MCF 10A (cell line): Measurements from ENCODE around the gene CAMK2G. TPM values are rescaled to one million over a fixed set of nuclear protein-coding genes. Genes with fewer than 3 reads are reported as not detected.
"Not testable (repeated sequence)": the region's sequence is repeated elsewhere in the genome, so short reads cannot be mapped to it uniquely, and the experiment has no call there.

Experiments used
- BruUV-seq: library from RNA; stranded (reverse); fragments of 400-500 nt; replicated peaks from 2 replicates; lab custom pipeline; 2021; lab: Mats Ljungman, UMichigan
- CTCF ChIA-PET: fragments of 300-600 bp; sonication (Branson Sonifier 250); formaldehyde crosslinking; extraction: SDS; loops from one replicate; lab custom pipeline; 2021; ENCODE audit warnings: antibody characterized with exemption, inconsistent platforms; lab: Yijun Ruan, JAX
- POLR2A ChIA-PET: fragments of 300-600, 350-650 bp; sonication (Branson Sonifier 250); formaldehyde crosslinking; extraction: SDS; loops from one replicate; lab custom pipeline; 2020; ENCODE audit warnings: antibody characterized with exemption, inconsistent platforms; lab: Yijun Ruan, JAX
- DNase-seq: peaks from one replicate; pipeline ENCODE4 v3.0.0-alpha.2; 2018; ENCODE audit not compliant: unreplicated experiment
- H3K27ac Mint-ChIP-seq: one replicate; pipeline ENCODE4 v1.8.0; 2022; ENCODE audit warnings: mild to moderate bottlenecking, low read depth, mixed read lengths; ENCODE audit not compliant: unreplicated experiment
- H3K27me3 Mint-ChIP-seq: one replicate; pipeline ENCODE4 v1.8.0; 2022; ENCODE audit warnings: mixed read lengths; ENCODE audit not compliant: insufficient read depth, unreplicated experiment
- H3K36me3 Mint-ChIP-seq: one replicate; pipeline ENCODE4 v1.8.0; 2022; ENCODE audit warnings: mild to moderate bottlenecking, moderate library complexity, mixed read lengths; ENCODE audit not compliant: insufficient read depth, unreplicated experiment
- H3K4me1 Mint-ChIP-seq: one replicate; pipeline ENCODE4 v1.8.0; 2022; ENCODE audit warnings: mixed read lengths; ENCODE audit not compliant: insufficient read depth, unreplicated experiment
- H3K4me3 Mint-ChIP-seq: one replicate; pipeline ENCODE4 v1.8.0; 2022; ENCODE audit warnings: mild to moderate bottlenecking, moderate library complexity, mixed read lengths; ENCODE audit not compliant: unreplicated experiment
- H3K9me3 Mint-ChIP-seq: one replicate; pipeline ENCODE4 v1.8.0; 2022; ENCODE audit warnings: mixed read lengths; ENCODE audit not compliant: unreplicated experiment
- intact Hi-C: fragments of 100-400 bp; cut with micrococcal nuclease; formaldehyde crosslinking; loops from 2 replicates; pipeline ENCODE4 v1.14.1; 2022
- total RNA-seq: library from RNA; stranded (reverse); gene quantifications from 2 replicates; pipeline ENCODE4 v1.2.3, GENCODE V29; 2022
- TF ChIP-seq, protein P1 (sequence below): fragments of 200-600 bp; IDR thresholded peaks from one replicate; pipeline ENCODE4 v1.8.0; 2022; ENCODE audit warnings: antibody characterized with exemption, mild to moderate bottlenecking; ENCODE audit not compliant: unreplicated experiment

Gene CAMK2G
- total RNA-seq, 1 experiment from 2014 or later: 10.9 TPM

DNA sequence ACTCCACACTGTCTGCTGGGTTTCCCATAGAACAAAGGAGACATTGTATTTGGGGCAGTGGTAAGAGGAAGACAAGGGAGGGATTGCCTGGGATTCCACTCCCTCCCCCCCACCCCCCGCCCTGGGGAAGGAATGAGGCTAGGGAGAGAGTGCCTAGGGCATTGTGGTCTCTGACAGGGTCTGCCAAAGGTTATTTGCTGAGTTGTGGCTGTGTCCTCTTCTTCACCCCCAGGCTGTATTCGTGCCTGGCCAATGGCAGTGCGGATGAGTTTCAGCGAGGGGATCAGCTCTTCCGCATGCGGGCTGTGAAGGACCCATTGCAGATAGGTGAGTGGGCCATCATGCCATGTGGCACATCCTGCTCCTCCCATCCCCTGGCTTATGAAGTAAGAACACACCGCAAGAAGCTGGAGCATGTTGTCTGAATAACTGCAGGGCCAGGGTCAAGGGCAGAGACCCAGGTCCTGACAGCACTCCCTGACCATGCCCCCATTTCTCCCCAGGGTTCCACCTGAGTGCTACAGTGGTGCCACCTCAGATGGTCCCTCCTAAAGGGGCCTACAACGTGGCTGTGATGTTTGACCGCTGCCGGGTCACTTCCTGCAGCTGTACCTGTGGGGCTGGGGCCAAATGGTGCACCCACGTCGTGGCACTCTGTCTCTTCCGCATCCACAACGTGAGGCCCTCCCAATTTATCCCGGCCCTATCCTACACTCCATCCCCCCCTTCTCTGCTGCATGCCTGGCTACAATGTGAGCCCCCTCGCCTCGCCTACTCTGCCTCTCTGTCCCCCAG lies 85.3 kb downstream of the CAMK2G start:
- H3K27me3 Mint-ChIP-seq: no peaks in the 10 kb centered on the region
- H3K27ac Mint-ChIP-seq: no peak overlapping the region
- ChIA-PET CTCF (interaction anchor here (1.1 kb wide), 1 partner anchor 61 kb away, joined by 3 read pairs; no protein-coding TSS in a partner anchor), POLR2A (interaction anchor here (0.7 to 9.9 kb wide), 5 partner anchors 8 to 58 kb away, joined by 4 to 79 read pairs (median 4); partner anchors contain the start of gene CHCHD1)
- no TSS peak for BruUV-seq
- no peak for DNase-seq
- no peaks in the 10 kb centered on the region for H3K9me3 Mint-ChIP-seq
- intact Hi-C loops: no loop called here
- H3K4me1 Mint-ChIP-seq: no peaks in the 10 kb centered on the region
- H3K36me3 Mint-ChIP-seq: peaks cover 49% of the 10 kb centered on the region
- TF ChIP-seq, protein P1, sequence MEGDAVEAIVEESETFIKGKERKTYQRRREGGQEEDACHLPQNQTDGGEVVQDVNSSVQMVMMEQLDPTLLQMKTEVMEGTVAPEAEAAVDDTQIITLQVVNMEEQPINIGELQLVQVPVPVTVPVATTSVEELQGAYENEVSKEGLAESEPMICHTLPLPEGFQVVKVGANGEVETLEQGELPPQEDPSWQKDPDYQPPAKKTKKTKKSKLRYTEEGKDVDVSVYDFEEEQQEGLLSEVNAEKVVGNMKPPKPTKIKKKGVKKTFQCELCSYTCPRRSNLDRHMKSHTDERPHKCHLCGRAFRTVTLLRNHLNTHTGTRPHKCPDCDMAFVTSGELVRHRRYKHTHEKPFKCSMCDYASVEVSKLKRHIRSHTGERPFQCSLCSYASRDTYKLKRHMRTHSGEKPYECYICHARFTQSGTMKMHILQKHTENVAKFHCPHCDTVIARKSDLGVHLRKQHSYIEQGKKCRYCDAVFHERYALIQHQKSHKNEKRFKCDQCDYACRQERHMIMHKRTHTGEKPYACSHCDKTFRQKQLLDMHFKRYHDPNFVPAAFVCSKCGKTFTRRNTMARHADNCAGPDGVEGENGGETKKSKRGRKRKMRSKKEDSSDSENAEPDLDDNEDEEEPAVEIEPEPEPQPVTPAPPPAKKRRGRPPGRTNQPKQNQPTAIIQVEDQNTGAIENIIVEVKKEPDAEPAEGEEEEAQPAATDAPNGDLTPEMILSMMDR: no peak
- H3K4me3 Mint-ChIP-seq: no peak overlapping the region

GRCh38 chr10:73787031-73787800 lies 87.1 kb downstream of the CAMK2G start:
- H3K36me3 Mint-ChIP-seq: peaks cover 32% of the 10 kb centered on the region
- peak overlapping the region; percentile 78 for H3K4me3 Mint-ChIP-seq
- H3K27ac Mint-ChIP-seq, intact Hi-C loops, H3K9me3 Mint-ChIP-seq, H3K27me3 Mint-ChIP-seq, DNase-seq, BruUV-seq: not testable (repeated sequence)
- ChIA-PET CTCF (interaction anchor here (0.6 to 0.8 kb wide), 2 partner anchors 25 to 252 kb away, joined by 3 read pairs; no protein-coding TSS in a partner anchor), POLR2A (interaction anchor here (0.8 to 9.9 kb wide), 11 partner anchors 7 to 56 kb away, joined by 3 to 202 read pairs (median 8); partner anchors contain the start of gene SEC24C)
- H3K4me1 Mint-ChIP-seq: peaks cover 13% of the 10 kb centered on the region

GRCh38 chr10:73786512-73786885 lies 87.9 kb downstream of the CAMK2G start:
- DNase-seq: no peak
- Mint-ChIP-seq H3K27me3 (no peaks in the 10 kb centered on the region), H3K4me1 (peaks cover 18% of the 10 kb centered on the region), H3K27ac (peak overlapping the region; percentile 84), H3K4me3 (peak overlapping the region; percentile 78), H3K36me3 (peaks cover 35% of the 10 kb centered on the region), H3K9me3 (no peaks in the 10 kb centered on the region)
- ChIA-PET POLR2A (interaction anchor here (0.7 to 9.9 kb wide), 17 partner anchors 8 to 308 kb away, joined by 3 to 202 read pairs (median 5); partner anchors contain the start of genes CAMK2G and SEC24C), CTCF (interaction anchor here (0.8 to 1.4 kb wide), 3 partner anchors 21 to 33 kb away, joined by 3 to 4 read pairs (median 3); no protein-coding TSS in a partner anchor)
- TSS peak; percentile 26 for BruUV-seq
- TF ChIP-seq, protein P1: no peak
- intact Hi-C loops: no loop called here

- peak; percentile 20 for DNase-seq
- TF ChIP-seq, protein P1: no peak
Observed at GRCh38 chr10:73785721-73786511, 88.4 kb downstream of the CAMK2G start.

More at GRCh38 chr10:73785721-73786511, 88.4 kb downstream of the CAMK2G start:
- CTCF ChIA-PET: interaction anchor here (0.8 to 1.4 kb wide), 4 partner anchors 19 to 34 kb away, joined by 3 to 6 read pairs (median 4); no protein-coding TSS in a partner anchor
- POLR2A ChIA-PET: interaction anchor here (0.6 to 9.9 kb wide), 22 partner anchors 9 to 393 kb away, joined by 3 to 202 read pairs (median 4); partner anchors contain the start of genes CAMK2G and SEC24C
- peak overlapping the region; percentile 78 for H3K4me3 Mint-ChIP-seq
- H3K36me3 Mint-ChIP-seq: peaks cover 33% of the 10 kb centered on the region
- H3K27me3 Mint-ChIP-seq: no peaks in the 10 kb centered on the region
- H3K4me1 Mint-ChIP-seq: peaks cover 21% of the 10 kb centered on the region
- intact Hi-C loops: loop anchor here (1.0 kb wide), 1 partner anchor 93 kb away; no protein-coding TSS in a partner anchor
- H3K9me3 Mint-ChIP-seq: no peaks in the 10 kb centered on the region
- peak overlapping the region; percentile 84 for H3K27ac Mint-ChIP-seq
- BruUV-seq: no TSS peak
